ENCODE results near the gene PIK3R3.
"Not testable (repeated sequence)": the region's sequence is repeated elsewhere in the genome, so short reads cannot be mapped to it uniquely, and the experiment has no call there.

Gene PIK3R3

DNA sequence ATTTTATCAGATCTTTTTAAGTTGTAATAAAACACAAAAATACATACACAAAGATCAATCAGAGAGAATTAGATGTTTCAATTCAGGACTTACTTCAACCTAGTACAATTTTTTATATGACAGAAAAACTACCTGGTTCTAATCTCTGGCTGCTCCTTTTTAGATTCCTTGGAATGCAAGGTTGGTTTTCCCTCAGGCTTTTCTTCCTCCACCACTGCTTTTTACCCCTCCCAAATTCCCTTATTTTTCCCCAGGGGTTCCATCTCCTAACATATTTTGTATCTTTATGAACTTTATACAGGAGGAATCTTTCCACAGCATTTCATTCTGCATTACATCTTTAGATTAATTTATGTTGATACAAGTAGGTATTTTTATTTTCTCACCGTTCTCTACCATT lies 33.2 kb downstream of the PIK3R3 start:
- DNase-seq = no peak

- DNase-seq = no peak
These were observed 34.3 kb downstream of the PIK3R3 start for GRCh38 chr1:46098027-46098712.

- DNase-seq = no peak
These were observed 35.3 kb downstream of the PIK3R3 start for GRCh38 chr1:46097149-46097472.

- no peak for DNase-seq
These were observed 35.9 kb downstream of the PIK3R3 start for GRCh38 chr1:46096269-46097148.

GRCh38 chr1:46095110-46095509 lies 37.3 kb downstream of the PIK3R3 start:
- not testable (repeated sequence) for DNase-seq

DNA sequence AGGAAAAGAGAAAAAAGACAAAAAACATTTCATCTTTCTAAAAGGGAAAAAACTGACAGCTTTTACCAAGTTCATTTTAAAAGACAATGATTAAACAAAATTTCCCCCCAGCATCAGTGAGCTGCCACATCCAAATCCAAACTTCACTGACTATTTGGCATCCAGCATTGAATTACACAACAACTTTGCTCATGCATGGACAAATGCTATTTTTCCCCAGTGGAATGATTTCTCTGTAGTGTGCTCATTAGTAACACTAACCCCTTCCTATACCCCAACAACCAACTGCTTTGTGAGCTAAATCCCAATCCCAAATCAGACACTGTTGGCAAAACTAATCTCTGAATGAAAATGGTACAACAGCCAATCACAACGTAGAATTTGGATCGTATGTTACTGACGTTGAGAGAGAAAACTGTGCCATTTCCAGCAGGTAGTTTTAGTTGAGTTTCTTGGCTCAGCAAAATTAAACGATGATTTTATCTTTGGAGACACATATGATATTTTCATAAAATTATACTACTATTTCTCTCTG lies 37.9 kb downstream of the PIK3R3 start:
- DNase-seq = no peak

DNA sequence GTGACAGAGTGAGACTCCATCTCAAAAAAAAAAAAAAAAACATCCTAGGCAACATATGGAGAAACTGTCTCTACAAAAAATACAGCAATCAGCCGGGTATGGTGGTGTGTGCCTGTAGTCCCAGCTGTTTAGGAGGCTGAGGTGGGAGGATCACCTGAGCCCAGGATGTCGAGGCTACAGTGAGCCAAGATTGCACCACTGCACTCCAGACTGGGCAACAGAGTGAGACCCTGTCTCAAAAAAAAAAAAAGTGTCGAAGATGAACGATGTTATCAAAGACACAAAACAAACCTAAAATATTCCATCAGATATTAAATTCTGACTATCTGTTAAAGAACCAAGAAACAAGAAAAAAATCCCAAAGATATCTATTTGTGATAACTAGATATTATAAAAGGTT lies 38.6 kb downstream of the PIK3R3 start:
- DNase-seq = not testable (repeated sequence)

- no peak for DNase-seq
These were observed 44.5 kb downstream of the PIK3R3 start for GRCh38 chr1:46087891-46088290.

- no peak for DNase-seq
These were observed 45.9 kb downstream of the PIK3R3 start for GRCh38 chr1:46086576-46086975.

- no peak for DNase-seq
These were observed 47.6 kb downstream of the PIK3R3 start for GRCh38 chr1:46084553-46085451.

DNA sequence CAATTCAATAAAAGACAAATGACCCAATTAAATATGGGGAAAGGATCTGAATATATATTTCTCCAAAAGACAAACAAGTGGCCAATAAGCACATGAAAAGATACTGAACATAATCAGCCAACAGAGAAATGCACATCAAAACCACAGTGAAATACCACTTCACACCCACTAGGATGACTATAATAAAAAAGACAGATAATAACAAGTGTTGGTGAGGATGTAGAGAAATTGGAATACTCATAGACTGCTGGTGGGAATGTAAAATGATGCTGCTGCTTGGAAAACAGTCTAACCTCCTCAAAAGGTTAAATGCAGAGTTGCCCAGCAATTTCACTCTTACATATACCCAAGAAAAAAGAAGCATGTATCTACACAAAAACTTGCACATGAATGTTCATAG lies 48.9 kb downstream of the PIK3R3 start:
- no peak for DNase-seq

- no peak for DNase-seq
These were observed 50.8 kb downstream of the PIK3R3 start for GRCh38 chr1:46081619-46082018.

GRCh38 chr1:46081206-46081605 lies 51.2 kb downstream of the PIK3R3 start:
- no peak for DNase-seq

DNA sequence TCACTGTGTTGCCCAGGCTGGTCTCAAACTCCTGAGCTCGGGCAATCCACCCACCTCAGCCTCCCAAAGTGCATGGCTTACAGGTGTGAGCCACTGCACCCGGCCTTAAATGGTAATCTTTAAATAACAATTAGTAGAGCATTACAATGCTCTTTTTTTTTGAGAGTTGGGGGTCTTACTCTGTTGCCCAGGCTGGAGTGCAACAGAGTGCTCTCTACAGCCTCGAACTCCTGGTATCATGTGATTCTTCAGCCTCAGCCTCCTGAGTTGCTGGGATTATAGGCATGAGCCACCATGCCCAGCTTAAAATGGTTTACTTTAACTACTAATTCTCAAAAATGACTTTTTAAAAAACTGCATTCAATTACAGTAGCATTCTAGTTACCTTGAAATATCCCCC lies 52.2 kb downstream of the PIK3R3 start:
- DNase-seq = no peak

DNA sequence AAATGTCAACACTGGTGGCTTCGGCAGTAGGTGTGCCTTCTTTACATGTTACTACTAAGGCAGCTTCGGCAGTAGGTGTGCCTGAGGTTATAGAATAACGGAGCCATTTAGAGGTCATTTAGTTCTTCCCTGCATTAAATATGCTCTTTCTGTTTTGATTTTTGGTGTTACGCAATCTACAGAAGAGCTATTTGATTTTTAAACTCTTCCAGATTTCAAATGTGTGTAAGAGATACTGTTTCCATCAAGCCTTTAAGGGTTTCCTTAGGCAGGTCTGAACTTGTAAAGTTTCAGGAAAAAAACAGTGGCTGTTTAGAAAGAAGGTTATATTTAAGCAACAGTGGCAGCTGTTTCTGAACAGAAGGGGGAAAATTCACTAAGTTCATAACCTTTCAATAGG lies 54.8 kb downstream of the PIK3R3 start:
- DNase-seq = no peak

DNA sequence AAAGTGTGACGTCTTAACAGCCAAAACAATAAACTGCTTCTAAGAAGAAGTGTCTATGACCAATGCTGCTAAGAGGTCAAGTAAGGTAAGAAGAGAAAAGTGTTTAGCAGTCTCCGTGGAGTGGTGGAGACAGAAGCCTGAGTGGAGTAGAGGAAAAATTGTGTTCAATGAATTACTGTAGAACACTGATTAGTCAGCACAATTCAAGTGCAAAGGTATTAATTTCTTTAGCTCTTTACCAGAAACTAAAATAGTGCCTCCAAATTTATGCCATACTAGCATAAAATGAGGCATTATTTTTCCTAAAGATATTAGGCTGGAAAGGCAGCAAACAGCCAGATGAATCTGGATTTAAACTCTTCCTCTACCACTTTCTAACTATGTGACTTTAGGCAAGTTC lies 56.1 kb downstream of the PIK3R3 start:
- no peak for DNase-seq

GRCh38 chr1:46072975-46073374 lies 59.5 kb downstream of the PIK3R3 start:
- DNase-seq = no peak

GRCh38 chr1:46070164-46070814 lies 62.1 kb downstream of the PIK3R3 start:
- DNase-seq = no peak

DNA sequence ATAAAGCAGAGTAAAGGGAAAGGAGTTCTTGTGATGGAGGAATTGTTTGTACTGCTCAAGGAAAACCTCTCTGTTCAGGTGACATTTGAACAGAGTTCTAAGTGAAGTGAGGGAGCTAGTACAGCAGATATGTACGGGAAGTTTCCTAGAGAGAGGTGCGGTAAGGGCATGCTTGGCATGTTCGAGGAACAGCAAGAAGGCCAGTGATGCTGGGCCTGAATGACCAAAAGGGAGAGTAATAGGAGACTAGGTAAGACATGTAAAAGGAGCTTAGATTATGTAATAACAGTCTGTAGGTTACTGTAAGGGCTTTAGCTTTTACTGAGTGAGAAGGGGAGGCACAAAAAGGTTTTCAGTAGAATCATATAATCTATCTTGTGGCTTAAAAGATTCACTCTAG lies 63.9 kb downstream of the PIK3R3 start:
- DNase-seq = no peak

- no peak for DNase-seq
These were observed 64.8 kb downstream of the PIK3R3 start for GRCh38 chr1:46067652-46068051.

DNA sequence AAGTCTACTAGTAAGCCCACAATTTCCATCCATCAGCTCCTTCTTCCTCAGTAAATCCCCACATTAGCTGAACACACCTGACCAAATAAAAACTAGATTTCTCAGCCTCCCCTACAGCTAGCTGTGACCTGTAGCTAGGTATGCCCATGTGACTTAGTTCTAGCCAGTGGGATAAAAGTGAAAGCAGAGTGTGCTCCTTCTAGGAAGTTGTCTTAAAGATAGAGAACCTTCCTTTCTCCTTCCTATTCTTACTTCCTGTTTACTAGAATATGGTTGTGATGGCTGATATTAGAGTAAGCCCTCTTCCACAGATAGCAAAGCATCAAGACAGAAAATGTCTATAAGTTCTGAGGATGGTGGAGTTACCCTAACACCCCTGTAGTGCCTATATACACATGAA lies 67.0 kb downstream of the PIK3R3 start:
- DNase-seq = no peak

DNA sequence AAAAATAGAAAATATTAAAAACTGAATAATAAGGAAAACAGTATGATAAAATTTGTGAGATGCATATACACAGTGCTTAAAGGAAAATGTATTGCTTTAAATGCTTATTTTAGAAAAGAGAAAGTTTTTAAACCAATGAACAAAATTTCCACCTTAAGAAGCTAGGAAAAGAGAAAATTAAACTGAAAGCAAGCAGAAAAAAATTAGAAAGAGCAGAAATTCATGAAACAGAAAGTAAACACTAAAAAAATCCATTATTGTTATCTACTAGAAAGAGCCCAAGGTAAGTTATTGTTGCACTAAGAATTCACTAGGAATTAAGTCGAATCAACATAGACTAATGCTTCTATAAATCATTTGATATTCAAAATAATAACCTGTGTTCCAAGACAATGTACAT lies 67.7 kb downstream of the PIK3R3 start:
- DNase-seq = no peak
